ENCODE results near the gene PAN3. TPM values are rescaled to one million over a fixed set of nuclear protein-coding genes. Genes with fewer than 3 reads are reported as not detected.

The PAN3 gene
- total RNA-seq, 2 experiments from 2014 or later = 26.6 to 27.3 TPM

DNA sequence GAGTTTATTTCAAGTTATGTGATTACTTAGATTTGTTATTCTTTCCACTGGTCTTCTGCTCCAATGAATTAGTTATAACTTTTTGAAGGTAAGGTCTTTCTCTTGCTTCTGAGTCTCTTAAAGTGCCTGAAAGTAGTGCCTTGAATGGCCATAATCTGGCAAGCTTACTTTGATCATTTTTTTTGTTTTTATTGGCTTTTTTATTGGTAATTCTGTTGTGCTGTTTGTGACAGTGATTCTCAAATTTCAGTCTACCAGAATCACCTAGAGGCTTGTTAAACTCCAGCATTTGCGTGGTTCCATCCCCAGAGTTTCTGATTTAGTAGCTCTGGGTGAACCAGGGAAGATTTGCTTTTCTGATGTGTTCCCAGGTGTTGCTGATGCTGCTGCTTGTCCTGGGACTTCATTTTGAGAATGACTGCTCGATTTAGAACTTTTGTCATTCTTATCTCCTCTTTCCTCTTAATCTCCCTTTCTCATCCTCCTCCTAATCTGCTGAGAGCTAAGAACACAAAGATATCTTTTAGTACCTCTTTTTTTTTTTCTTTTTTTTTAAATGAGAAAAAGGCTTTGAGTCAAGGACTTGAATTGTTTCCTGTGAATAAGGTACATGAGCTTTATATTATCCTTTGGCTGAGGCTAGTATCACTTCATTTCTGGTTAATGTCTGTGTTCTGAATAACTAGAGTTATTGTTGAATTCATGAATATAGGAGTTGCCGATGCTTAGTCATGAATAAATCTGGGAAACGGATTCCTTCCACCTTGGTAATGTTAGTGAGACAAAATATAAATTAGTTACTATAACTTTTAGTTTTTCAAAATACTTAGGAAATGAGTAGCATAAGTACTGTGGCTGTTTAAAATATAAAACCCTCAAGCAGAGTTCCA, 91.4 kb downstream of the PAN3 start:
- Mint-ChIP-seq H3K27me3 (no peaks in the 10 kb centered on the region), H3K27ac (no peak overlapping the region), H3K4me3 (no peak overlapping the region), H3K4me1 (peaks cover 3% of the 10 kb centered on the region), H3K9me3 (ENCODE audit: low read depth) (no peaks in the 10 kb centered on the region), H3K36me3 (ENCODE audit: low read depth) (peaks cover 14% of the 10 kb centered on the region)
- intact Hi-C loops (cut with DNase I, micrococcal nuclease) = loop anchor here in 1 of 2 experiments (5.0 kb wide), 1 partner anchor 48 kb away; no protein-coding TSS in a partner anchor
- no peak for DNase-seq
- ChIA-PET CTCF (interaction anchor here (0.6 to 1.0 kb wide), 3 partner anchors 212 to 854 kb away, joined by 3 to 4 read pairs (median 3); no protein-coding TSS in a partner anchor), POLR2A (no interaction called here)
- no peak for ATAC-seq

DNA sequence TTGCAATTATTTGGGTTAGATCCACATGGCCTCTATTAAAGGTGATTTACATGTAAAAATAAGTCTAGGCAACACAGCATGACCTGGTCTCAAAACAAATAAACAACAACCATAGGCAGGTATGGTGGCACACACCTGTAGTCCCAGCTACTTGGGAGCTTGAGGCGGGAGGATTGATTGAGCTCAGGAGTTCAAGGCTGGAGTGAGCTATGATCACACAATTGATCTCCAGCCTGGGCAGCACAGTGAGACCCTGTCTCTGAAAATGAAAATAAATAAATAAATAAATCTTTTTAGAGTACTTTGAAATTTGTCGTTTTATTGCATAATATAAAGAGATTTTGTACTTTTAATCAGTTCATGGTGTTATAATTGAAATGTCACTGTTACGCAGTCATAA, 93.3 kb downstream of the PAN3 start:
- no peak for ATAC-seq
- Mint-ChIP-seq H3K27me3 (no peaks in the 10 kb centered on the region), H3K4me3 (no peak overlapping the region), H3K9me3 (ENCODE audit: low read depth) (no peaks in the 10 kb centered on the region), H3K27ac (no peak overlapping the region), H3K36me3 (ENCODE audit: low read depth) (peaks cover 20% of the 10 kb centered on the region), H3K4me1 (peaks cover 3% of the 10 kb centered on the region)
- DNase-seq = no peak
- POLR2A ChIA-PET = no interaction called here
- CTCF ChIA-PET = interaction anchor here (1.1 kb wide), 1 partner anchor 9 kb away, joined by 3 read pairs; no protein-coding TSS in a partner anchor
- intact Hi-C loops (cut with DNase I, micrococcal nuclease) = no loop called here

- peaks cover 33% of the 10 kb centered on the region for H3K36me3 Mint-ChIP-seq (ENCODE audit: low read depth)
Measured at GRCh38 chr13:28237944-28238343, 99.6 kb downstream of the PAN3 start.

DNA sequence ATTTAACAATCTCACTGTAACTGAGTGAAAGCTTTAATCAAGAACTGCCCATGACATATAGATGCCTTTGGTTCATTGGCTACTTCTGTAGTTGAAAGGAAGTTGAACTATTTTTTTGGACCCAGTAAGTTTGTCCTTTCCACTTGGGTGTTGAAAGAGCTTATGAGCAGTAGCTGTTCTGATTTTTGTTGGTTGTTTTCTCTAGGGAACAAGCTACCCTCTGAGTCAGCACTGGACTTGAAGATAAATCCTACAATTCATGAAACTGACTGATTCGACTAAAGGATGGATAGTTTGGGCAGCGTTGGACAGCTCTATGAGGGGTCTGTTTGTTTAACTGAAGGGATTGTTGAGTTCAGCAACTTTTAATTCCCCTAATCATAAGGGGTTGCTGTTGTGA, 101.0 kb downstream of the PAN3 start:
- H3K27ac Mint-ChIP-seq = no peak overlapping the region
- no peak overlapping the region for H3K4me3 Mint-ChIP-seq
- peaks cover 41% of the 10 kb centered on the region for H3K36me3 Mint-ChIP-seq (ENCODE audit: low read depth)
- DNase-seq (no peak), ATAC-seq (no peak)
- H3K4me1 Mint-ChIP-seq = peaks cover 2% of the 10 kb centered on the region
- POLR2A ChIA-PET = no interaction called here
- H3K9me3 Mint-ChIP-seq (ENCODE audit: low read depth) = no peaks in the 10 kb centered on the region
- CTCF ChIA-PET = interaction anchor here (0.6 to 2.2 kb wide), 2 partner anchors 15 to 102 kb away, joined by 3 to 5 read pairs; no protein-coding TSS in a partner anchor
- no peaks in the 10 kb centered on the region for H3K27me3 Mint-ChIP-seq
- intact Hi-C loops (cut with DNase I, micrococcal nuclease) = no loop called here

More at GRCh38 chr13:28237944-28238343, 99.6 kb downstream of the PAN3 start:
- ChIA-PET POLR2A (interaction anchor here (0.6 kb wide), 1 partner anchor 12 kb away, joined by 5 read pairs; no protein-coding TSS in a partner anchor), CTCF (interaction anchor here (0.9 to 2.2 kb wide), 2 partner anchors 16 to 39 kb away, joined by 4 to 5 read pairs; no protein-coding TSS in a partner anchor)
- Mint-ChIP-seq H3K9me3 (ENCODE audit: low read depth) (no peaks in the 10 kb centered on the region), H3K4me1 (peaks cover under 1% of the 10 kb centered on the region), H3K4me3 (no peak overlapping the region), H3K27ac (no peak overlapping the region), H3K27me3 (no peaks in the 10 kb centered on the region)
- intact Hi-C loops (cut with DNase I, micrococcal nuclease) = no loop called here
- ATAC-seq (no peak), DNase-seq (no peak)

- Mint-ChIP-seq H3K27me3 (no peaks in the 10 kb centered on the region), H3K36me3 (ENCODE audit: low read depth) (peaks cover 55% of the 10 kb centered on the region), H3K27ac (no peak overlapping the region), H3K4me3 (no peak overlapping the region), H3K4me1 (peaks cover 29% of the 10 kb centered on the region), H3K9me3 (ENCODE audit: low read depth) (no peaks in the 10 kb centered on the region)
- ATAC-seq = no peak
- intact Hi-C loops (cut with DNase I, micrococcal nuclease) = no loop called here
- CTCF ChIA-PET = no interaction called here
- POLR2A ChIA-PET = no interaction called here
- no peak for DNase-seq
Measured at GRCh38 chr13:28245465-28245864, 107.1 kb downstream of the PAN3 start.

- H3K36me3 Mint-ChIP-seq (ENCODE audit: low read depth) = peaks cover 49% of the 10 kb centered on the region
Measured at GRCh38 chr13:28246891-28247290, 108.5 kb downstream of the PAN3 start.

GRCh38 chr13:28248080-28248479, 109.7 kb downstream of the PAN3 start:
- DNase-seq (no peak), ATAC-seq (no peak)
- H3K9me3 Mint-ChIP-seq (ENCODE audit: low read depth) = no peaks in the 10 kb centered on the region
- intact Hi-C loops (cut with DNase I, micrococcal nuclease) = no loop called here
- ChIA-PET CTCF (no interaction called here), POLR2A (no interaction called here)
- H3K27ac Mint-ChIP-seq = no peak overlapping the region
- H3K27me3 Mint-ChIP-seq = no peaks in the 10 kb centered on the region
- peaks cover 43% of the 10 kb centered on the region for H3K4me1 Mint-ChIP-seq
- H3K4me3 Mint-ChIP-seq = no peak overlapping the region
- peaks cover 45% of the 10 kb centered on the region for H3K36me3 Mint-ChIP-seq (ENCODE audit: low read depth)

More at GRCh38 chr13:28246891-28247290, 108.5 kb downstream of the PAN3 start:
- no peak for DNase-seq
- POLR2A ChIA-PET = no interaction called here
- ATAC-seq = no peak
- Mint-ChIP-seq H3K4me1 (peaks cover 39% of the 10 kb centered on the region), H3K27me3 (no peaks in the 10 kb centered on the region), H3K27ac (no peak overlapping the region), H3K9me3 (ENCODE audit: low read depth) (no peaks in the 10 kb centered on the region), H3K4me3 (no peak overlapping the region)
- intact Hi-C loops (cut with DNase I, micrococcal nuclease) = no loop called here
- CTCF ChIA-PET = interaction anchor here (1.0 kb wide), 1 partner anchor 21 kb away, joined by 3 read pairs; no protein-coding TSS in a partner anchor

DNA sequence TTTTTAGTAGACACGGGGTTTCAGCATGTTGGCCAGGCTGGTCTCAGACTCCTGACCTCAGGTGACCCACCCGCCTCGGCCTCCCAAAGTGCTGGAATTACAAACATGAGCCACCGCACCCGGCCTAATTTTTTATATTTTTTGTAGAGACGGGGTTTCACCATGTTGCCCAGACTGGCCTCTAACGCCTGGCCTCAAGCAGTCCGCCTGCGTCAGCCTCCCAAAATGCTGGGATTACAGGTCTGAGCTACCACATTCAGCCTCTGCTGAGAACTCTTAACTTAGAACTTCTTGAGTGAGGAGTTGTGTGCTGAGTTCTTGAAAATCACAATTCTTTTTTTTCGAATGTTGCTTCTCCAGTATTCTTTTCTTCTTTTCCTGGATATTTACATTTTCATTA, 112.2 kb downstream of the PAN3 start:
- ChIA-PET CTCF (interaction anchor here (0.6 kb wide), 1 partner anchor 892 kb away, joined by 3 read pairs; no protein-coding TSS in a partner anchor), POLR2A (no interaction called here)
- H3K9me3 Mint-ChIP-seq (ENCODE audit: low read depth) = no peaks in the 10 kb centered on the region
- intact Hi-C loops (cut with DNase I, micrococcal nuclease) = no loop called here
- DNase-seq = no peak
- H3K27me3 Mint-ChIP-seq = no peaks in the 10 kb centered on the region
- peaks cover 46% of the 10 kb centered on the region for H3K4me1 Mint-ChIP-seq
- no peak for ATAC-seq
- peaks cover 30% of the 10 kb centered on the region for H3K36me3 Mint-ChIP-seq (ENCODE audit: low read depth)
- H3K4me3 Mint-ChIP-seq = no peak overlapping the region
- no peak overlapping the region for H3K27ac Mint-ChIP-seq

- ATAC-seq (no peak), DNase-seq (no peak)
- CTCF ChIA-PET = no interaction called here
- Mint-ChIP-seq H3K4me3 (no peak overlapping the region), H3K27me3 (no peaks in the 10 kb centered on the region), H3K27ac (peak overlapping the region; percentile 44), H3K4me1 (peaks cover 44% of the 10 kb centered on the region), H3K9me3 (ENCODE audit: low read depth) (no peaks in the 10 kb centered on the region), H3K36me3 (ENCODE audit: low read depth) (peaks cover 28% of the 10 kb centered on the region)
- intact Hi-C loops (cut with DNase I, micrococcal nuclease) = no loop called here
- POLR2A ChIA-PET = no interaction called here
Measured at GRCh38 chr13:28251466-28251865, 113.1 kb downstream of the PAN3 start.

- no peak overlapping the region for H3K27ac Mint-ChIP-seq
- peaks cover 29% of the 10 kb centered on the region for H3K36me3 Mint-ChIP-seq (ENCODE audit: low read depth)
- no peak for DNase-seq
- no peaks in the 10 kb centered on the region for H3K9me3 Mint-ChIP-seq (ENCODE audit: low read depth)
- no peaks in the 10 kb centered on the region for H3K27me3 Mint-ChIP-seq
- POLR2A ChIA-PET = no interaction called here
- no peak for ATAC-seq
- H3K4me1 Mint-ChIP-seq = peaks cover 34% of the 10 kb centered on the region
- intact Hi-C loops (cut with DNase I, micrococcal nuclease) = no loop called here
- no peak overlapping the region for H3K4me3 Mint-ChIP-seq
- CTCF ChIA-PET = no interaction called here
Measured at GRCh38 chr13:28252547-28252946, 114.2 kb downstream of the PAN3 start.

DNA sequence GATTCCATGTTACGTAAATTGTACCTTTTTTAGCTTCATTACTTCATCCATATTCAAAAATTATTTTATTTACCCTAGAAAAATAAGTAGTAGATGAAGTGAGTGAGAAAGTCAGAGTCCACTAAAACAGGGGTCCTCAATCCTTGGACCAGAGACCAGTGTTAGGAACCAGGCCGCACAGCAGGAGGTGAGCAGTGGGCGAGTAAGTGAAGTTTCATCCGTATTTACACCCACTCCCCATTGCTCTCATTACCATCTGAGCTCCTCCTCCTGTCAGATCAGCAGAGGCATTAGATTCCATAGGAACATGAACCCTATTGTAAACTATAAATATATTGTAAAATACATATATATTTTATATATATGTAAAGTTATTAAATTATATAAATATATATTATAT, 119.0 kb downstream of the PAN3 start:
- no peak for ATAC-seq

GRCh38 chr13:28258417-28258816, 120.1 kb downstream of the PAN3 start:
- no peaks in the 10 kb centered on the region for H3K27me3 Mint-ChIP-seq
- intact Hi-C loops (cut with DNase I, micrococcal nuclease) = no loop called here
- H3K4me3 Mint-ChIP-seq = no peak overlapping the region
- ChIA-PET POLR2A (no interaction called here), CTCF (no interaction called here)
- peaks cover 26% of the 10 kb centered on the region for H3K36me3 Mint-ChIP-seq (ENCODE audit: low read depth)
- DNase-seq (no peak), ATAC-seq (no peak)
- H3K27ac Mint-ChIP-seq = no peak overlapping the region
- H3K4me1 Mint-ChIP-seq = peaks cover 2% of the 10 kb centered on the region
- no peaks in the 10 kb centered on the region for H3K9me3 Mint-ChIP-seq (ENCODE audit: low read depth)

More for the DNA sequence above, 119.0 kb downstream of the PAN3 start:
- intact Hi-C loops (cut with DNase I, micrococcal nuclease) = no loop called here
- Mint-ChIP-seq H3K27ac (no peak overlapping the region), H3K9me3 (ENCODE audit: low read depth) (no peaks in the 10 kb centered on the region), H3K36me3 (ENCODE audit: low read depth) (peaks cover 20% of the 10 kb centered on the region), H3K4me3 (no peak overlapping the region), H3K4me1 (peaks cover 9% of the 10 kb centered on the region), H3K27me3 (no peaks in the 10 kb centered on the region)
- ChIA-PET POLR2A (interaction anchor here (0.6 kb wide), 1 partner anchor 161 kb away, joined by 3 read pairs; no protein-coding TSS in a partner anchor), CTCF (interaction anchor here (0.8 kb wide), 1 partner anchor 14 kb away, joined by 3 read pairs; no protein-coding TSS in a partner anchor)
- DNase-seq = no peak
